Epithelial cell of prostate (primary cell): Measurements from ENCODE around the gene CCND1.
A peak's percentile ranks its signal among the peaks of the same experiment; 100 is the strongest.

Experiments used
- DNase-seq: peaks from one replicate; pipeline ENCODE4 v3.0.0-alpha.2; 2011; ENCODE audit warnings: low read depth, low spot score
- H3K27ac ChIP-seq: fragments of 450-650 bp; 2 replicates; pipeline ENCODE4 v1.5.1; 2017; ENCODE audit warnings: mild to moderate bottlenecking

CCND1 gene

GRCh38 chr11:69640995-69641581 is at the start of gene CCND1:
CCND1 (plus strand) TSS chr11:69641156; CDS start chr11:69641314, 158 bp downstream.
- DNase-seq, result peak; percentile 61
- peak within 1 kb of the TSS; percentile 86 for H3K27ac ChIP-seq

GRCh38 chr11:69592986-69593650 is 47.8 kb upstream of the CCND1 start:
- DNase-seq, result no peak
- H3K27ac ChIP-seq, result no peak overlapping the region

GRCh38 chr11:69593851-69594250 is 47.1 kb upstream of the CCND1 start:
- no peak for DNase-seq
- H3K27ac ChIP-seq, result no peak overlapping the region

GRCh38 chr11:69594481-69594880 is 46.5 kb upstream of the CCND1 start:
- no peak overlapping the region for H3K27ac ChIP-seq
- no peak for DNase-seq

- DNase-seq, result no peak
- no peak overlapping the region for H3K27ac ChIP-seq
Measured at GRCh38 chr11:69595805-69596665, 44.9 kb upstream of the CCND1 start.

GRCh38 chr11:69598147-69598546 is 42.8 kb upstream of the CCND1 start:
- H3K27ac ChIP-seq, result no peak overlapping the region
- DNase-seq, result no peak

GRCh38 chr11:69599502-69599901 is 41.5 kb upstream of the CCND1 start:
- peak; percentile 12 for DNase-seq
- peak overlapping the region; percentile 71 for H3K27ac ChIP-seq

GRCh38 chr11:69600001-69600400 is 41.0 kb upstream of the CCND1 start:
- DNase-seq, result no peak
- H3K27ac ChIP-seq, result peak overlapping the region; percentile 71

- no peak overlapping the region for H3K27ac ChIP-seq
- DNase-seq, result no peak
Measured at GRCh38 chr11:69601011-69601975, 39.7 kb upstream of the CCND1 start.

- DNase-seq, result no peak
- no peak overlapping the region for H3K27ac ChIP-seq
Measured at GRCh38 chr11:69603111-69603836, 37.7 kb upstream of the CCND1 start.

GRCh38 chr11:69604055-69604454 is 36.9 kb upstream of the CCND1 start:
- no peak for DNase-seq
- no peak overlapping the region for H3K27ac ChIP-seq

- no peak overlapping the region for H3K27ac ChIP-seq
Measured at GRCh38 chr11:69605737-69606526, 35.0 kb upstream of the CCND1 start.

GRCh38 chr11:69609351-69609750 is 31.6 kb upstream of the CCND1 start:
- no peak for DNase-seq
- H3K27ac ChIP-seq, result no peak overlapping the region

More at GRCh38 chr11:69605737-69606526, 35.0 kb upstream of the CCND1 start:
- no peak for DNase-seq

GRCh38 chr11:69611548-69612526 is 29.1 kb upstream of the CCND1 start:
- no peak for DNase-seq
- no peak overlapping the region for H3K27ac ChIP-seq

GRCh38 chr11:69613594-69613993 is 27.4 kb upstream of the CCND1 start:
- no peak overlapping the region for H3K27ac ChIP-seq

GRCh38 chr11:69614085-69614484 is 26.9 kb upstream of the CCND1 start:
- no peak for DNase-seq

More at GRCh38 chr11:69613594-69613993, 27.4 kb upstream of the CCND1 start:
- no peak for DNase-seq

GRCh38 chr11:69615545-69616278 is 25.2 kb upstream of the CCND1 start:
- no peak for DNase-seq
- no peak overlapping the region for H3K27ac ChIP-seq

More at GRCh38 chr11:69614085-69614484, 26.9 kb upstream of the CCND1 start:
- H3K27ac ChIP-seq, result no peak overlapping the region
